Transverse colon (tissue), 4 donors: Measurements from ENCODE around the gene RAD54L. TPM values are rescaled to one million over a fixed set of nuclear protein-coding genes. Genes with fewer than 3 reads are reported as not detected.

Source experiments
- DNase-seq: peaks from one replicate; pipeline ENCODE4 v3.0.0-alpha.2; 2019
- H3K27ac ChIP-seq, 4 donors: fragments of 200-600 bp; sonication (generic); 2 replicates each; pipeline ENCODE4 v1.5.1; 2016 to 2018; ENCODE audit warnings: inconsistent platforms in 4 of 4
- H3K27me3 ChIP-seq: fragments of 200-600 bp; sonication (generic); 2 replicates; pipeline ENCODE4 v1.5.1; 2017; ENCODE audit warnings: inconsistent platforms
- H3K36me3 ChIP-seq, 4 donors: fragments of 200-600 bp; sonication (generic); 2 replicates each; pipeline ENCODE4 v1.5.1; 2017 to 2019; ENCODE audit warnings: inconsistent platforms in 4 of 4
- H3K4me1 ChIP-seq, 4 donors: fragments of 200-600 bp; sonication (generic); 2 replicates each; pipeline ENCODE4 v1.5.1; 2017 to 2020; ENCODE audit warnings: inconsistent platforms in 4 of 4
- H3K4me3 ChIP-seq, 4 donors: fragments of 200-600 bp; sonication (generic); 1 replicate in 1 of 4; 2 replicates in 3 of 4; pipeline versions ENCODE4 v1.5.1 to v1.6.1; 2017 to 2019; ENCODE audit warnings: inconsistent platforms in 4 of 4
- H3K9me3 ChIP-seq, 2 donors: fragments of 200-600 bp; sonication (generic); 2 replicates each; pipeline ENCODE4 v1.5.1; 2017 to 2019; ENCODE audit warnings: inconsistent platforms in 2 of 2
- EP300 ChIP-seq: sonication (generic); formaldehyde crosslinking; IDR thresholded peaks from one replicate; pipeline ENCODE4 v1.6.1; 2017; ENCODE audit warnings: antibody characterized with exemption, low read depth
- POLR2A ChIP-seq: fragments of 450-650 bp; IDR thresholded peaks from one replicate; pipeline ENCODE4 v1.6.1; 2016; ENCODE audit warnings: antibody characterized with exemption, mild to moderate bottlenecking, moderate library complexity
- POLR2AphosphoS5 ChIP-seq, 3 donors: sonication (generic); formaldehyde crosslinking; IDR thresholded peaks; one replicate each; pipeline ENCODE4 v1.6.1; 2016; ENCODE audit warnings: antibody characterized with exemption in 3 of 3
- WGBS, 2 donors: methylation state at CpG; one replicate each; pipeline ENCODE4 v1.1.5; 2018; ENCODE audit warnings: low coverage in 1 of 2; 5-methylcytosine and 5-hydroxymethylcytosine counted together
- in situ Hi-C, 4 donors: fragments of 200-750 bp; cut with MboI; loops; one replicate each; pipeline versions ENCODE4 v1.15.0 to v1.15.1; 2017; ENCODE audit warnings: low sequenced_read_pairs in 3 of 4, low pct_ligation_motif_present in 1 of 4, low pct_unique_long_range_greater_than_20kb in 1 of 4
- intact Hi-C: fragments of 100-400 bp; cut with DNase I; formaldehyde crosslinking; loops from one replicate; pipeline ENCODE4 v1.15.1; 2023; ENCODE audit warnings: low total_unique reads
- total RNA-seq, 4 donors: library from RNA; depleted of rRNA; stranded (reverse); fragments of >200 nt; gene quantifications; one replicate each; pipeline ENCODE4 v1.1.0, GENCODE V29; 2016
- TF ChIP-seq, protein P1 (sequence below), 5 experiments: fragments of 200-600 bp in 3 of 5; fragments of 450-650 bp in 2 of 5; sonication (generic) in 3 of 5; IDR thresholded peaks; 1 replicate in 2 of 5; 2 replicates in 3 of 5; pipeline ENCODE4 v1.5.1; 2016 to 2017; ENCODE audit warnings: antibody characterized with exemption in 5 of 5, inconsistent platforms in 3 of 5, mild to moderate bottlenecking in 2 of 5, moderate library complexity in 1 of 5

RAD54L gene
- total RNA-seq, 4 donors from 2014 or later: 1.3 to 69.9 (median 3.6) TPM

DNA sequence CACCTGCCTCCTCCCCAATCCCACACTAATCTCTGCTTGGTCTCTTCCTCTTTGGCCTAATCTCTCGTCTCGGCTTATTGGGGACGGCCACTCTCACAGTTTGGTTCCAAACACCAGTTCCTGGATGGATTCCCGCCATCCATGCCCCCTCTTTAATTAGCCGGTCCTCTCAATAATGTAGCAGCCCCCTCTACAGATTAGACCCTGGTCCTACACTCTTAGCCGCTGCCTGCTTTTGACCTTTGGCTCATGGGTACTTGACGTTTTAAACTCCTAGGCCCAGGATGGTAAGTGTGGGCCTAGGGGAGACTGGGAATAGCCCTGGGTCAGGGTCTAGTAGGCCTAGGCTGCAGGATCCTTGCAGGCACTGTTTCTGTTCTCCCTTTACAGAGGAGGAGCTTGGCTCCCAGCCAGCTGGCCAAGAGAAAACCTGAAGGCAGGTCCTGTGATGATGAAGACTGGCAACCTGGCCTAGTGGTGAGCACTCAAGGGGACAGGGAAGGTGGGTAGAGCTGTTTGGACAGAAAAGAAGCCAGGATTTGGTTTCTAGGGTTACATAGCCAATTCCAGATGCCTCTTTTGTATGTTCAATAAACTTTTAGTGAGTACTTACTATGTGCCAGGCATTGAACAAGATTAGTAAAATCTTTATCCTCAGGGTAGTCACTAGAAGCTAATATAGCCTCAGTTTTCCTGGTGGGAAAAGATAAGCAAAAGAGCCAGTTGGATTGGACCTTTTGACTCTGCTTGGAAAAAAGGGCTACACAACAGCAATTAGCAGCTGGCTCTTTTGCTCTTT, 758 bp downstream of the RAD54L start:
- Histone ChIP-seq H3K4me3 (peak overlapping the region in 3 of 4 donors; percentile 45 to 89 (median 61)), H3K27ac (peak overlapping the region in 1 of 4 donors; percentile 31), H3K36me3 (no peaks in the 10 kb centered on the region), H3K9me3 (no peaks in the 10 kb centered on the region), H3K27me3 (no peaks in the 10 kb centered on the region), H3K4me1 (peaks cover 4 to 15% (median 15%) of the 10 kb centered on the region in 4 donors)
- WGBS, 2 donors: 4 to 27% methylated on average over 2 to 7 of the region's 7 CpGs
- TF ChIP-seq POLR2A (no peak), POLR2AphosphoS5 (IDR thresholded peaks at IDR 0.05) (no peak), EP300 (no peak)
- TF ChIP-seq, protein P1, sequence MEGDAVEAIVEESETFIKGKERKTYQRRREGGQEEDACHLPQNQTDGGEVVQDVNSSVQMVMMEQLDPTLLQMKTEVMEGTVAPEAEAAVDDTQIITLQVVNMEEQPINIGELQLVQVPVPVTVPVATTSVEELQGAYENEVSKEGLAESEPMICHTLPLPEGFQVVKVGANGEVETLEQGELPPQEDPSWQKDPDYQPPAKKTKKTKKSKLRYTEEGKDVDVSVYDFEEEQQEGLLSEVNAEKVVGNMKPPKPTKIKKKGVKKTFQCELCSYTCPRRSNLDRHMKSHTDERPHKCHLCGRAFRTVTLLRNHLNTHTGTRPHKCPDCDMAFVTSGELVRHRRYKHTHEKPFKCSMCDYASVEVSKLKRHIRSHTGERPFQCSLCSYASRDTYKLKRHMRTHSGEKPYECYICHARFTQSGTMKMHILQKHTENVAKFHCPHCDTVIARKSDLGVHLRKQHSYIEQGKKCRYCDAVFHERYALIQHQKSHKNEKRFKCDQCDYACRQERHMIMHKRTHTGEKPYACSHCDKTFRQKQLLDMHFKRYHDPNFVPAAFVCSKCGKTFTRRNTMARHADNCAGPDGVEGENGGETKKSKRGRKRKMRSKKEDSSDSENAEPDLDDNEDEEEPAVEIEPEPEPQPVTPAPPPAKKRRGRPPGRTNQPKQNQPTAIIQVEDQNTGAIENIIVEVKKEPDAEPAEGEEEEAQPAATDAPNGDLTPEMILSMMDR (IDR thresholded peaks at IDR 0.05): no peak
- intact Hi-C loops (no loop called here), in situ Hi-C loops (no loop called here)
- DNase-seq: peak; percentile 52

DNA sequence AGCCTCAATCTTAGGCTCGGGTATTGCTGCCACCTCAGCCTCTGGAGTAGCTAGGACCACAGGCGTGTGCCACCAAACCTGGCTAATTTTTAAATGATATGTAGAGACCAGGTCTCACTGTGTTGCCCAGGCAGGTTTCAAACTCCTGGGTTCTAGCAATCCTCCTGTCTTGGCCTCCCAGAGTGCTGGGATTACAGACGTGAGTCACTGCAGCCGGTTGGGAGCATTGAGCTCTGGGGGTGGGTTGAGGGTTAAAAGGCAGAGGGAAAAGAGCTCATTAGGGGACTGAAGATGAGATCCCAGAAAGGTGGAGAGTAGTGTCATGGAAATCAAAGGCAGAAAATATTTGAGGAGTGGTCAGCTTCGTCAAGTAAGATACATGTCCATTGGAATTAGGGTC, 7.1 kb downstream of the RAD54L start:
- WGBS, 2 donors: 72 to 97% methylated on average over 3 to 5 of the region's 5 CpGs
- intact Hi-C loops: no loop called here

GRCh38 chr1:46256523-46256922, 9.0 kb downstream of the RAD54L start:
- no peaks in the 10 kb centered on the region for H3K9me3 ChIP-seq
- H3K36me3 ChIP-seq: no peaks in the 10 kb centered on the region
- in situ Hi-C loops: no loop called here
- WGBS, 2 donors: 89 to 100% methylated on average over 1 to 2 of the region's 2 CpGs
- H3K27ac ChIP-seq: no peak overlapping the region
- no peaks in the 10 kb centered on the region for H3K27me3 ChIP-seq
- intact Hi-C loops: no loop called here
- TF ChIP-seq POLR2AphosphoS5 (IDR thresholded peaks at IDR 0.05) (no peak), POLR2A (no peak), EP300 (no peak)
- TF ChIP-seq, protein P1 (IDR thresholded peaks at IDR 0.05): no peak
- H3K4me3 ChIP-seq: no peak overlapping the region
- DNase-seq: no peak
- no peaks in the 10 kb centered on the region for H3K4me1 ChIP-seq

More for the DNA sequence above, 7.1 kb downstream of the RAD54L start:
- in situ Hi-C loops: no loop called here
- no peaks in the 10 kb centered on the region for H3K4me1 ChIP-seq
- no peak for DNase-seq
- H3K27me3 ChIP-seq: no peaks in the 10 kb centered on the region
- TF ChIP-seq POLR2AphosphoS5 (IDR thresholded peaks at IDR 0.05) (no peak), EP300 (no peak), POLR2A (no peak)
- TF ChIP-seq, protein P1 (IDR thresholded peaks at IDR 0.05): no peak
- no peak overlapping the region for H3K27ac ChIP-seq
- H3K9me3 ChIP-seq: no peaks in the 10 kb centered on the region
- H3K4me3 ChIP-seq: no peak overlapping the region
- no peaks in the 10 kb centered on the region for H3K36me3 ChIP-seq

DNA sequence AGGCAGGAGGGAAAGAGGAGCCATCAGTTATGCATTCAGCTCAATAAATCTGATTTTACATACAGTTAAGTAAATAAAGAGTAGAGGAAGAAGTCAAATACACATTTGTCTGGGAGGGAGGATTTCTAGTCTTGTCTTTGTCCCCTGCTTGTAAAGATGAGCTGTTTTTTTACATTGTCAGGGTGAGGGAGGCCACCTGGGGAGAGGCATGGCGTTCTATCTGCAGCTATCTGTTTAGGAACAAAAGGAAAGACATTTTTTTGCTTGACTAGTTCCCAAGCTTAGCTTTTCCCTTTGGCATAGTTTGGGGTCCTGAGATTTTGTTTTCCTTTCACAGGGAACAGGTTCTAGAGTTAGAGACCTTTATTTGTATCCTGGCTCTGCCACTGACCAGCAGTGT, 14.9 kb downstream of the RAD54L start:
- TF ChIP-seq, protein P1 (IDR thresholded peaks at IDR 0.05): no peak
- TF ChIP-seq POLR2AphosphoS5 (IDR thresholded peaks at IDR 0.05) (no peak), POLR2A (no peak), EP300 (no peak)
- intact Hi-C loops: no loop called here
- Histone ChIP-seq H3K9me3 (no peaks in the 10 kb centered on the region), H3K4me3 (no peak overlapping the region), H3K36me3 (no peaks in the 10 kb centered on the region), H3K27ac (no peak overlapping the region), H3K4me1 (no peaks in the 10 kb centered on the region), H3K27me3 (no peaks in the 10 kb centered on the region)
- no peak for DNase-seq
- in situ Hi-C loops: no loop called here
- 92 to 100% methylated on average over 1 of the region's 1 CpG for WGBS, 2 donors
